GM19324 (cell line): ENCODE results near the gene FGF11.
A peak's percentile ranks its signal among the peaks of the same experiment; 100 is the strongest.
"Not testable (repeated sequence)": the region's sequence is repeated elsewhere in the genome, so short reads cannot be mapped to it uniquely, and the experiment has no call there.

ENCODE experiments used
- ATAC-seq: cut with Tn5 transposase; IDR thresholded peaks from one replicate; pipeline ENCODE4 v1.9.1; 2021; ENCODE audit warnings: mild to moderate bottlenecking, moderate library complexity; ENCODE audit not compliant: unreplicated experiment, low FRiP score

The FGF11 gene

DNA sequence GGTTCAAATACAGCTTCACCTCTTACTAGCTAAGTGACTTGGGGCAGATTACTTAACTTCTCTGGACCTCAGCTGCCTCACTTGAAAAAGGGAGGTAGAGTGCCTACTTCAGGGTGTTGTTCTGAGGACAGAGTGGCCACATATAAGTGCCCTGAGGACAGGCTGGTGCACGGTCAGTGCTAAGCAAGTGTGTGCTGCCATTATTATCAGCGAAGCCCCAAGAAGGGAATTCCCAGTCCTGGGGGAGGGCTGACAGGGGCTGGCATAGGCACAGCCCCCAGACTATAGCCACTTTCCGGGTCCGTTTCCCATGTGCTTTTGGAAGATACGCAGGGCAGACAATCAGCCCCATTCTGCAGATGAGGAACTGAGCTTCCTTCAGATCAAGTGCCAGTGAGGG lies 37.6 kb downstream of the FGF11 start:
- ATAC-seq: no peak

DNA sequence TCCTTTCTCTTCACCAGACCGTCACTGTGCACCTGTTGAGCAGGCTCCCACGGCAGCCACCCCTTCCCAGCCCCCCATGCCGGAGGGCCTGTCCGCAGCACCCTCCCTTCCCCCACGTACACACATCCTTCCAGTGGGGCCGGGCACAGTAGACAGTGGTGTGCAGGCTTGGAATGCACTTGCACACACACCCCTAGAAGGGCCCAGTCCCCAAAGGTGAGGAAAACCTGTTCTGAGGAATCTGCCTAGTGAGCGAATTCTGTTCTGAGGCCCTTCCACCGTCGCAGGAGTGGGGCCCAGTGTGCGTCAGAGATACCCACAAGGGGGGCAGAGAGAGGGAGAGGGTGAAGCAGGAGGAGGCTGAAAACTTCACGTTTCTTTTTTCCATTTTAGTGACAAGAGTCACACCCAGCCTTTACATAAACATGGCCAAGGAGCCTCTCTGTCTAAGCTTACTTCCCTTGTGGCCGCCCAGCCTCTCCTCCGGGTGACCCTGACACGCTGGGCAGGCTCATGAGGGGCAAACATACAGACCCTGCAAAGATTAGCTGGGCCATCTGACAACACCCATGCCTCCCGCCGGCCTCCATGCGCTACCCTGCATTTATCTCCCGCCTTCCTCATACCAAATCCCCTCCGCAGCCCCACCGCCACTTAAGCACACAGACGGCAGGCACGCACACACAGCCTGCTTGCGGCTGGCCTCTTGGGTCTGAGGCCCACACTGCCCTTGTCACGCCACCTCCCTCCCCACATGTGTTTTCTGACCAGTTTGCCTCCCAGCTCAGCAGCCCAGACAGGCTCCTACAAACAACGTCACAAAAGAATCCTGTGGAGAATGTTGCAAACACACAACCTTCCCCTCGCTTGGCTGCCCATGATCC lies 38.3 kb downstream of the FGF11 start:
- no peak for ATAC-seq

DNA sequence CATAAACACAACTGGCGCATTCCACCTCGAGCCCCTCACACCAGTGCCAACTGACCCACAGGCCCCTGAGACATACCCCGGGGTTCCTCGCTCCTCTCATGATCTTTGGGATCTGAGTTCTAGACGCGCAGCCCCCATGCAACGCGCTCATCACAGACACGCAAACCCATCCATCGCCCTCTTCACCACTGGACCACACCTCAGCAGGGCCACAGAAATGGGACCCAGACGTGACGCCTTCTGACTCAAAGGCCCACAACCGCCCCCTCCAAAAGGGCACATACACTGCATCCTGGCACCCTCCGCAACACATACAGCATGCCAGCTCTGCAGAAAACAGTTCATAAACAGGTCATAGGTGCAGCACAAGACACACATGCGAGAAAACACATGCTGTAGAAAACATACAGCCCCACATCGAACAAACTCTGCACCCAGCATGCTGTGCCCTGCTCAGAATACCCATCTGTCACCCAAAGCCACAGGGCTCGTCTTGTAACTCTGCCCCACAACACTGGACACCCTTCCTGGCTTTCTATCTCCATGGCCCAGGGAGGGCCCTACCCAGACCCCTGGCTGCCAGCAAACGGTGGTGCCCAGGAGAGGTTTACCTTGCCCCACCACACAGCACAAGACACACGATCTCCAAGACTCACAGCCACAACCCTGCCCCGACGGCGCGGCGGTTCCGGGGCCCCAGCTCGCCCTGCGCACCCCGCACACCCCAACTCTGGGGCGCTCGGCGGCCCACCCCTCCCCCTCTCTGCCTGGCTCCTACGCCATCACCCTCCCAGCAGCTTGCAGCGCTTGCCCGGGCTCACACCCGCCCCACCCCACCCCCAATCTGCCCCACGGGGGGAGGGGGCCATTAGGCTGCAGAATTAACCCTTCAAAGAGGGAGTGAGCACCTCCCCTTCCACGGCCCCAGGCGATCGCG lies 39.2 kb downstream of the FGF11 start:
- ATAC-seq: no peak

DNA sequence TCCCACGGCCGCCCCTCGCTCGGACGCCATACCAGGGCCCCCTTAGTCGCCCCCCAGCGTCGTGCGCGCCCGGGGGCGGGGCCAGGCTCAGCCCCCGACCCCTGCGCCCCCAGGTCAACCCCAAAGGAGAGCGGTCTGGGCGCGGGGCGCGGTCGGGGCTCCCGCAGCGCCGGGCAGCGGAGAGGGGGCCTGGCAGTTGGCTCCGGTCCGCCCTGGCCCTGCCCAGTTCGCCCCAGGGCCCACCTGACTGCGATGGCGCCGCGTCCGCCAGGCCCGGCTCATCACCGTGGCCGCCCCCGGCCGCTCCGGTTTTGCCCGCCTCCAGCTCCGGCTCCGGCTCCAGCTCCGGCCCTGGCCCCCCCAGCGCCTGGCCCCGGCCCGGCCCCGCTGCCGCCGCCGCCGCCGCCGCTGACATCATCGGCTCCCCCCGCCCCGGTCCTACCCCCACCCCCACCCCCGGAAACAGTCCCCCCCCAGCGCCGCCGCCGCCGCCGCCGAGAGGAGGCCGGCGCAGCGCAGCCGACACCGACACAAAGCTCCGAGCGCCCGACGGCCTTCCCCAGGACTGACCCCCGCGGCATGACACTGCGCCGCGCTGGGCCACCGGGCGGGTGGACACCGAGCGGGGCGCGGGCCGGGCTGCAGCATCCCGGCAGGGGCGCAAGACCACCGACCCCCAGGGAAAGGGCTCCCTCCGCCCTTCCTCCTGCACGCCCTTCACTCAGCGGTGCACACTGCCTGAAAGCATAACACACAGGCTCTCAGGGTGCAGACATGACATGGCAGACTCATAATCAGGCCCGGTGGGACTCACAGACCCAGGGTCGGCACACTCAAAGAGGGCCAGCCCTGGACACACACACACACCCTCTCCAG lies 40.1 kb downstream of the FGF11 start, which contains the start of gene ZBTB4:
ZBTB4 (minus strand) TSS at position 419 of the 876 bp plus-strand sequence. CDS start 12,830 bp downstream, outside the sequence.
- no peak for ATAC-seq

DNA sequence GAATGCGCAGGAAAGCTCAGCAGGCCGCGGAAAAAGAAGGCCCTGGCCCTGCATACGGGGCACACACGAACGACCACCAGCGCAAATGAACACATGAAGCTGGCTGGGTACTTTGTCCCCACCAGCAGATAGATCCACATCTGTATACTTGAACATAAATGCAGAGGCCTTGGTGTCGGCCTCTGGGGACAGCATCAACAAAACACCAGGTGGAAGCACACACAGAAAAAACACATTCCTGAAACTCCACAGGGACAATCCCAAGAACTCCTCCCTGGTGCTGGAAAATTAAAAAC lies 40.7 kb downstream of the FGF11 start:
- no peak for ATAC-seq

DNA sequence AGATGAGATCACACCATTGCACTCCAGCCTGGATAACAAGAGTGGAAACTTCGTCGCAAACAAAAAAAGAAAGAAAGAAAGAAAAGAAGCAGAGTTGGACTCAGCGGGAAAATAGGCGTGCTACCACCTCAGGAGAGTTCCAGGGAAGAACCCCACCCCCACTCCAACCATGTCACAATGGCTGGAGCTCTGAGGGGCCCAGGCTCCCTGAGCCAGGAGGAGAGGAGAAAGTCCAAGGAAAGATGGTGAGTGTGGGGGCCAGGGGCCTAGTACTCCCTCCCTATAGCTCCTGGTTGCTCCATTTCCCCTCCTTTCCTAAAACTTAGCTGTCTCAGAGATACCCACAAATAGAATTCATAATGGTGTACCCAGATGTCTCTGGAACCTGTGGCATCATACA lies 42.0 kb downstream of the FGF11 start, which contains the start of gene SLC35G6:
SLC35G6 (plus strand) TSS at position 172 of the 400 bp plus-strand sequence; CDS start at position 243, 71 bp downstream.
- not testable (repeated sequence) for ATAC-seq

DNA sequence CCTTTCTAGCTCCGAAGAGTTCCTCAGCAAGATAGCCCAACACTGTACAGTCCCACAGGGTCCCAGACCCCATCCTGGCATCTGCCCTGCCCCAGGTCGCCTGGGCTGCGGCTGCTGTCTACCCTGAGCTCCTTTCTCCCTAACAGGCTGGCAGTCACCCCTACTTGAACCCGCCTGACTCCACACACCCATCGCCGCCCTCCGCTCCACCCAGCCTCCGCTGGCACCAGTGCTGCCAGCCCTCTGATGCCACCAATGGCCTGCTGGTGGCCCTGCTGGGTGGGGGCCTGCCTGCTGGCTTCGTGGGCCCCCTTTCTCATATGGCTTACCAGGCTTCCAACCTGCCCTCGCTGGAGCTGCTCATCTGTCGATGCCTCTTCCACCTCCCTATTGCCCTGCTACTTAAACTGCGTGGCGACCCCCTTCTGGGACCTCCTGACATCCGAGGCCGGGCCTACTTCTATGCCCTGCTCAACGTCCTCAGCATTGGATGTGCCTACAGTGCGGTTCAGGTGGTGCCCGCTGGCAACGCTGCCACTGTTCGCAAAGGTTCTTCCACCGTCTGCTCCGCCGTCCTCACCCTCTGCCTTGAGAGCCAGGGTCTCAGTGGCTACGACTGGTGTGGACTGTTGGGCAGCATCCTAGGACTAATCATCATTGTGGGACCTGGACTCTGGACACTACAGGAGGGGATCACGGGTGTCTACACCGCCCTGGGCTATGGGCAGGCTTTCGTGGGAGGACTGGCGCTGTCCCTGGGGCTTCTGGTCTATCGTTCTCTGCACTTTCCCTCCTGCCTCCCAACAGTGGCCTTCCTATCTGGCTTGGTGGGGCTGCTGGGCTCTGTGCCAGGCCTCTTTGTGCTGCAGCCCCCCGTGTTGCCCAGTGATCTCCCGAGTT lies 42.8 kb downstream of the FGF11 start:
- not testable (repeated sequence) for ATAC-seq

DNA sequence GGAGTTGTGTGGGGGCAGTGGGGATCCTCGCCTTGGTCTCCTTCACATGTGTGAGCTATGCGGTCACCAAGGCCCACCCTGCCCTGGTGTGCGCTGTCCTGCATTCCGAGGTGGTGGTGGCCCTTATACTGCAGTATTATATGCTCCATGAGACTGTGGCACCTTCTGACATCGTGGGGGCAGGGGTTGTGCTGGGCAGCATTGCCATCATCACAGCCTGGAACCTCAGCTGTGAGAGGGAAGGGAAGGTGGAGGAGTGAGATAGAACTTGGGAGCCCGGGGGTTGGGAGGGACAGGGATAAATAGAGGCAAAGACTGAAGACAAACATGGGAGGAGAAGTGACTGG lies 43.4 kb downstream of the FGF11 start:
- not testable (repeated sequence) for ATAC-seq

DNA sequence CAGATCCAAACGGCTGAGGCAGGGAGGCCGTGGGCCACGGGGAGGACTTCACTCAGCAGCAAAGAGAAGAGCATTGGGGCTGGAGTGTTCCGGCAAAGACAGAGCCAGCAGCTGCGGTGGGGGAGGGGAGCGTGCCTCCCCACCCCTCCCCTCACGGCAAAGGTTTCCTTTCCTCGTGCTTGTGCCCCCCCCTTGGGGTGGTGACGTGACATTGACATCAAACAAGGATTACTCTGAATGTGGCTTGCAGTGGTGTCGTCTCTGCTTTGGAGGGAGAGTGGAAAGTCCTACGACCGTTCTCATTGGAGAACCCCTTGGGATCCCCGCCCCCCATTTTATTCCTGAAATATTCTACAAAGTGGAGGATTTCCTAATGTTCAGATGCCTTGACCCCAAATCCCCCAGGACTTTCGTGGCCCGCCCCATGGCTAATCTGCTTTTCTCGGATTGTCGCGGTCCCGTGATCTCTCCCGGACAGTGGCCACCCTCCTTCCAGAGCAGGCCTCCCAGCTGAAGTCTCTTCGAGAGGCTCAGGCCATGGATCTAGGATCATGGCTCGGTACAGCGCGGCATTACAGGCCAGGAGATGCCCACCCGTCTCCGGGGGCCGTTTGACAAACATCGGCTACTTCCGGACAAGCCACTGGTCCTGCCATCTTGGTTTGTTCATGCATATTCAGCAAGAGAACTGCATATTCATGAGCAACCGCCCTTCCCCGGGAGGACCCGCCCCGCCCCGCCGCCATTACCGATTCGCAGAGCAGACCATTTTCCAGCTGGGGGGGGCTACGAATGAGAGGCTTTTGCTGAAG lies 44.1 kb downstream of the FGF11 start:
- ATAC-seq: peak; percentile 38

DNA sequence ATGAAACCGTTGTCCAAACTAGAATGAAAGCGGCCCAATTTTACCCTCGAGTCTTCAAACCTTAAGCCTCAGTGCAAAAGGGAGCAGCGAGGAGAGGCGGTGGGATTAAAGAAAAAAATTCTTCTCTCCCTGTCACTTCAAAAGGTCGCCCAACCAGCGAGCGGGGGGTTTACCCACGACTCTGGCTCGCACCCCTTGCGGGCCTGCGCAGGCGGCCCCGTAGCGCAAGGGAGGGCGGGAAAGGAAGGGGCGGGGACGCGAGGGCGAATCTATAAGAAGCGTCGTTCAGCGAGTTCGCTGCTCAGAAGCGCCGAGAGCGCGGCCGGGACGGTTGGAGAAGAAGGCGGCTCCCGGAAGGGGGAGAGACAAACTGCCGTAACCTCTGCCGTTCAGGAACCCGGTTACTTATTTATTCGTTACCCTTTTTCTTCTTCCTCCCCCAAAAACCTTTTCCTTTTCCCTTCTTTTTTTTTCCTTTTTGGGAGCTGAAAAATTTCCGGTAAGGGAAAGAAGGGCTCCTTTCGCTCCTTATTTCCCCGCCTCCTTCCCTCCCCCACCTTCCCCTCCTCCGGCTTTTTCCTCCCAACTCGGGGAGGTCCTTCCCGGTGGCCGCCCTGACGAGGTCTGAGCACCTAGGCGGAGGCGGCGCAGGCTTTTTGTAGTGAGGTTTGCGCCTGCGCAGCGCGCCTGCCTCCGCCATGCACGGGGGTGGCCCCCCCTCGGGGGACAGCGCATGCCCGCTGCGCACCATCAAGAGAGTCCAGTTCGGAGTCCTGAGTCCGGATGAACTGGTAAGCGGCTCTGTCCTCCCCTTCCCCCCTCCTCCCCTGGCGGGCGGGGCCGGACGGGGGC lies 45.0 kb downstream of the FGF11 start, which contains the start of gene POLR2A:
POLR2A (plus strand) TSS at position 300 of the 852 bp plus-strand sequence.
- ATAC-seq: peak; percentile 76

DNA sequence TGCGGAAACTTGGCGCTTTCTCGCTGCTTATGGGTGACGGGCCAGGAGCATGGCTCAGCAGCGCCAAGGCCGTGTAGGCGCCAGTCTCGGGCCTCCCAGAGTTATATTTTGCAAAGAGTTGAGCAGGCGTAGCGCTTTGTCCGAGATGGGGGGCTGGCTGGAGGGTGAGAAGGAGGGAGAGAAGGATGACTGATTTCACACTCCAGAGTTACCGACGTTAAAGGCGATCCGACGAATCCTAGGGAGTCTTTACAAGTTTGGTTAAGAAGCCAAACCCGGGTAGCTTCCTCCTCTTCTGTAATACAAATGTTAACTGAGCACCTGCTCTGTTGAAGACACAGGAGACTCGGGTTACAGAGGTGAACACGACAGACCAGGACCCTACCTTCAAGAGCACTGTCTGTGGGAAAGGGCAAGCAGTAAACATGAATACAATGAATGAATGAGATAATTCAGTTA lies 45.6 kb downstream of the FGF11 start:
- ATAC-seq: no peak

DNA sequence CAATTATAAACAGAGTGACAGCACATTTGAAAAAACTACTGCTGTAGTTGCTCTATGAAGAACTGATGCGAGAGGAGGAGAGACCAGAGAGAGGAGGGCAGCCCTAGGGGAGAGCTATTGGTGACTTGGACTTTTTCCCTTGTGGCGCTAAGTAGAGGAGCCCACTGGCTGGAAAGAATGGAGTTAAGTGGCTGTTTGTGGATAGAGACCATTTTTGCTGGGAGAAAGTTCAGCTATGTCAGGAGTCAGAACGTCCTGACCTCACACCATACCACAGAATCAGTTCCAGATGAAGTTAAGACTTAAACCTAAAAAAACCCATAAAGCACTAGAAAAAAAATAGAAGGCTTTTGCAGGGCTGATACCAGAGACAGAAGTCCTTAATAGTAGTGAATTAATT lies 46.9 kb downstream of the FGF11 start:
- no peak for ATAC-seq

DNA sequence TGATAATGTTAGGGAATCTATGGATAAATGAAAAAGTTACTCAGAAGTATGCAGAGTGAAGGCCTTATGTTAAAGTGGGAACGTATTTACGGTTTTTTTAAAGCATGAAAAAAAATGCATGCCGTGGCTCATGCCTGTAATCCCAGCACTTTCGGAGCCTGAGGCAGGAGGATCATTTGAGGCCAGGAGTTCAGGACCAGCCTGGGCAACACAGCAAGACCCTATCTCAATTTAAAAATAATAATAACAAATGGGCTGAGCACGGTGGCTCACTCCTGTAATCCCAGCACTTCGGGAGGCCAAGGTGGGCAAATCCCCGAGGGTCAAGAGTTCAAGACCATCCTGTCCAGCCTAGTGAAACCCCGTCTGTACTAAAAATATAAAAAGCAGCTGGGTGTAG lies 50.8 kb downstream of the FGF11 start:
- ATAC-seq: no peak

DNA sequence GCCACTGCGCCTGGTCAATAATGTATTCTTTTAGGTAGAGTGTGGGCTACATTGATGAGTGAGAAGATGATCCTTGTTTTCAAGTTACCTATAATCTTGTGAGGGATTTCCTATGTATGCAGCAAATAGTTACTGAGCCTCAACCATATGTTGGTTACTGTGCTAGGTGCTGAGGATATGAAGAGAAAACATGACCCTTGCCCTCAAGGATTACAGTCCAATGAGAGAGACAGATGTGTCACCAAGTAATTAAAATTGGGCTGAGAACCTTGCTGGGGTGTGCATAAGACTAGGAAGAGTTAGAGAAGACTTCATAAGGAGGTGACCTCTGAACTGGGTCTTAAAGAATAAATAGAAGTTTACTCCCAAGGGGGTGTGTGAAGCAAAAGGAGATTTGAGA lies 52.3 kb downstream of the FGF11 start:
- no peak for ATAC-seq

DNA sequence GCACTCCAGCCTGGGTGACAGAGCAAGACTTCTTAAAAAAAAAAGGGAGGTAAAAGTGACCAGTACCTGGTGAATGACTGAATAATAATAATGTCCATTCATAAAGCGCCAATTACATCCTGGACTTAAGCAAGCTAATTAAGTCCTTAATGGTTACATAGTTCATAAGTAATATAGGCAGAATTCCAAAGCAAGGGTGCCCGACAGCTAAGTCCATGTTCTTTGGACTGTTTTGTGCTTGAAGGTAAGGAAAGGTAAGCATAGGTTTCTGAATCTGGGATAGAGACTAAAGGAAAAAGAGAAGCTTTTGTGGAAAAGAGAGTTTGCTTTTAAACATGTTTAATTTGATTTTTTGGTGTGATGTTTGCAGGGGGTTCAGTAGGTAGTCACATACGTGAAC lies 54.6 kb downstream of the FGF11 start:
- no peak for ATAC-seq
